Stomach (tissue), 9 donors: ENCODE measurements around the gene SCNM1. TPM values are rescaled to one million over a fixed set of nuclear protein-coding genes. Genes with fewer than 3 reads are reported as not detected.

Source experiments
- DNase-seq, 2 donors: peaks; one replicate each; pipeline versions ENCODE4 v3.0.0 to v3.0.0-alpha.2; 2013 to 2019
- H3K27ac ChIP-seq, 5 donors: fragments of 200-600 bp in 4 of 5; sonication (generic) in 4 of 5; one replicate each; pipeline ENCODE4 v1.5.1; 2013 to 2019; ENCODE audit warnings: mild to moderate bottlenecking in 1 of 5, moderate library complexity in 1 of 5
- H3K27me3 ChIP-seq, 3 donors: fragments of 200-600 bp; sonication (generic); one replicate each; pipeline ENCODE4 v1.5.1; 2017 to 2019; ENCODE audit warnings: mixed run types in 1 of 3
- H3K36me3 ChIP-seq, 4 donors: fragments of 200-600 bp; sonication (generic); 1 replicate in 3 of 4; 2 replicates in 1 of 4; pipeline ENCODE4 v1.5.1; 2016 to 2019
- H3K4me1 ChIP-seq, 4 donors: fragments of 200-600 bp; sonication (generic); one replicate each; pipeline ENCODE4 v1.5.1; 2016 to 2019
- H3K4me3 ChIP-seq, 4 donors: fragments of 200-600 bp; sonication (generic) in 3 of 4; one replicate each; pipeline ENCODE4 v1.5.1; 2016 to 2019; ENCODE audit warnings: mild to moderate bottlenecking in 1 of 4
- H3K9me3 ChIP-seq, 4 donors: fragments of 200-600 bp; sonication (generic); one replicate each; pipeline ENCODE4 v1.5.1; 2016 to 2019
- EP300 ChIP-seq: sonication (generic); formaldehyde crosslinking; IDR thresholded peaks from one replicate; pipeline ENCODE4 v1.6.1; 2017; ENCODE audit warnings: antibody characterized with exemption
- POLR2A ChIP-seq, 4 donors: fragments of 450-650 bp; IDR thresholded peaks; one replicate each; pipeline ENCODE4 v1.6.1; 2016; ENCODE audit warnings: antibody characterized with exemption in 4 of 4, control low read depth in 2 of 4, mild to moderate bottlenecking in 1 of 4, moderate library complexity in 1 of 4
- POLR2AphosphoS5 ChIP-seq, 3 donors: sonication (generic); formaldehyde crosslinking; IDR thresholded peaks; one replicate each; pipeline ENCODE4 v1.6.1; 2016; ENCODE audit warnings: antibody characterized with exemption in 3 of 3
- WGBS, 5 donors: extraction: QIAGEN DNeasy Blood & Tissue Kit in 3 of 5; methylation state at CpG; one replicate each; pipeline versions ENCODE4 v1.1.5 to v1.1.7; 2013 to 2018; 5-methylcytosine and 5-hydroxymethylcytosine counted together
- intact Hi-C: fragments of 100-400 bp; cut with DNase I; formaldehyde crosslinking; loops from one replicate; pipeline ENCODE4 v1.15.1; 2023; ENCODE audit warnings: low total_unique reads
- polyA plus RNA-seq, 3 donors: library from polyadenylated mRNA; stranded (reverse); fragments of 200-250 nt; gene quantifications; one replicate each; pipeline ENCODE4 v1.2.3, GENCODE V29; 2013
- total RNA-seq, 5 donors: library from RNA; depleted of rRNA; stranded (reverse); fragments of >200 nt; gene quantifications; one replicate each; pipeline versions ENCODE4 v1.1.0 to v1.2.3, GENCODE V29; 2014 to 2016
- TF ChIP-seq, protein P1 (sequence below), 7 experiments: fragments of 450-650 bp in 4 of 7; fragments of 200-600 bp in 3 of 7; sonication (generic) in 3 of 7; IDR thresholded peaks; one replicate each; pipeline ENCODE4 v1.5.1; 2016 to 2019; ENCODE audit warnings: antibody characterized with exemption in 7 of 7, control low read depth in 2 of 7, mild to moderate bottlenecking in 1 of 7
- donor health status: healthy with polysubstance abuse.
- donor health status: Bipolar disorder and iron deficiency.
- donor health status: healthy.

Gene SCNM1
- total and polyA plus RNA-seq, 8 donors = 4.5 to 66.3 (median 26.3) TPM

DNA sequence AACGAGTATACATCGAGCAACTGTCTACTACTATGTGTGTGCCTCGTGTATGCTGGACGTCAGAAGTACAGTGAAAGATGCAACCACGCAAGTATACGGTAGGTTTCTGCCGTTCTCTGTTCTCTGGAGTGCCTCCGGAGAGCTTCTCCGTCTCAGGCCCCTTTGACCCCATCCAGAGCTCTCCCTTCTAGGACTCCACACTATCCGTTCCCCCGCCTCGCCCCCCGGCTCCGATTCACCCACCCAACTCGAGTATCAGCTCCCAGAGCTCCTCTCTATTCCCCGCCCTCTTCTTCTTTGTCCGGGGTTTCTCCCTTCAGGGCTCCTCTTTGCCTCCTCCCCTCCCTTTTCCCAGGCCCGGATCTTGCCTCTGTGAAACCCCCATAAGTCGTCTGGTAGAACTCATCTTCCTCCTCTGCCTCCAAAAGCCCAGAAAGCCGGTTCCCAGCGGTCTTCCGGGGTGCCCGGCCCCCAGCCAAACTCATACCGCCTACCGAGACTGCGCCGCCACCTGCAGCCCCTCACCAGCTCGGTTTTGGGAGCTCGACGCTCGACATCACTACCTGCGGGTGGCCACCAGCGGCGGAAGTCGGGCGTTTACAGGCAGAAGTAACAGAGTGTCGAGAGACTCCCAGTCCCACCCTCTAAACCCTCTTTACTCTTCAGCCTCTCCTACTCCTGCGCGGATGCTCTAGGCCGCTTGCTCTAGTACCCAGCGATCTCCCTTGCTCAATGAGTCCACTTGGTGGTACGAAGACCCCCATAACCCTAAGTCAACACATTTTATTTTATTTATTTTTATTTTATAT is 23.9 kb downstream of the SCNM1 start, which contains the start of gene VPS72:
Gene VPS72, minus strand, starts transcription at position 561 of the 809 bp plus-strand sequence. Its CDS starts 76 bp downstream, at position 485.
- TF ChIP-seq EP300 (no peak), POLR2A (IDR thresholded peaks at IDR 0.05) (peak in 1 of 4 donors; percentile 20), POLR2AphosphoS5 (IDR thresholded peaks at IDR 0.05) (peak; percentile 71 to 87 (median 79))
- TF ChIP-seq, protein P1, sequence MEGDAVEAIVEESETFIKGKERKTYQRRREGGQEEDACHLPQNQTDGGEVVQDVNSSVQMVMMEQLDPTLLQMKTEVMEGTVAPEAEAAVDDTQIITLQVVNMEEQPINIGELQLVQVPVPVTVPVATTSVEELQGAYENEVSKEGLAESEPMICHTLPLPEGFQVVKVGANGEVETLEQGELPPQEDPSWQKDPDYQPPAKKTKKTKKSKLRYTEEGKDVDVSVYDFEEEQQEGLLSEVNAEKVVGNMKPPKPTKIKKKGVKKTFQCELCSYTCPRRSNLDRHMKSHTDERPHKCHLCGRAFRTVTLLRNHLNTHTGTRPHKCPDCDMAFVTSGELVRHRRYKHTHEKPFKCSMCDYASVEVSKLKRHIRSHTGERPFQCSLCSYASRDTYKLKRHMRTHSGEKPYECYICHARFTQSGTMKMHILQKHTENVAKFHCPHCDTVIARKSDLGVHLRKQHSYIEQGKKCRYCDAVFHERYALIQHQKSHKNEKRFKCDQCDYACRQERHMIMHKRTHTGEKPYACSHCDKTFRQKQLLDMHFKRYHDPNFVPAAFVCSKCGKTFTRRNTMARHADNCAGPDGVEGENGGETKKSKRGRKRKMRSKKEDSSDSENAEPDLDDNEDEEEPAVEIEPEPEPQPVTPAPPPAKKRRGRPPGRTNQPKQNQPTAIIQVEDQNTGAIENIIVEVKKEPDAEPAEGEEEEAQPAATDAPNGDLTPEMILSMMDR (IDR thresholded peaks at IDR 0.05) = peak in 2 of 7 experiments; percentile 13 to 42
- intact Hi-C loops = no loop called here
- peak within 1 kb of the TSS; percentile 79 to 93 (median 89) for H3K27ac ChIP-seq

DNA sequence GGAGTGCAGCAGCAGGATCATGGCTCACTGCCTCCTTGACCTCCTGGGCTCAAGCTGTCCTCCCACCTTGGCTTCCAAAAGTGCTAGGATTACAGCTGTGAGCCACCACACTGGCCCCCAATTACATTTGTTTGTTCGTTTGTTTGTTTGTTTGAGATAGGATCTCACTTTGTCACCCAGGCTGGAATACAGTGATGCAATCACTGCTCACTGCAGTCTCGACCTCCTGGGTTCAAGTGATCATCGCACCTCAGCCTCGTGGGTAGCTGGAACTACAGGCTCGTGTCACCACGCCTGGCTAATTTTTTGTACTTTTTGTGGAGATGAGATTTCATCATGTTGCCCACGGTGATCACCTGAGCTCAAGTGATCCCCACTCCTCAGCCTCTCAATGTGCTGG is 26.1 kb downstream of the SCNM1 start:
- intact Hi-C loops = no loop called here
- WGBS, 5 donors = 71 to 79% (median 75%) methylated on average over 7 of the region's 7 CpGs
- Histone ChIP-seq H3K9me3 (no peaks in the 10 kb centered on the region), H3K4me3 (no peak overlapping the region), H3K36me3 (no peaks in the 10 kb centered on the region), H3K4me1 (peaks cover 19 to 49% (median 34%) of the 10 kb centered on the region in 4 donors), H3K27ac (no peak overlapping the region), H3K27me3 (no peaks in the 10 kb centered on the region)
- TF ChIP-seq POLR2AphosphoS5 (IDR thresholded peaks at IDR 0.05) = no peak
- TF ChIP-seq POLR2A (IDR thresholded peaks at IDR 0.05) = no peak
- no peak for TF ChIP-seq EP300
- TF ChIP-seq, protein P1 (IDR thresholded peaks at IDR 0.05) = no peak
- no peak for DNase-seq

More for the DNA sequence above, 23.9 kb downstream of the SCNM1 start, which contains the start of gene VPS72:
- Histone ChIP-seq H3K27me3 (no peaks in the 10 kb centered on the region), H3K36me3 (peaks cover 9 to 13% (median 11%) of the 10 kb centered on the region in 4 donors), H3K9me3 (no peaks in the 10 kb centered on the region), H3K4me1 (peaks cover 15 to 43% (median 30%) of the 10 kb centered on the region in 4 donors), H3K4me3 (peak within 1 kb of the TSS; percentile 80 to 96 (median 85))
- DNase-seq = peak; percentile 86 to 97
- 0 to 1% (median 0%) methylated on average over 42 of the region's 42 CpGs for WGBS, 5 donors

DNA sequence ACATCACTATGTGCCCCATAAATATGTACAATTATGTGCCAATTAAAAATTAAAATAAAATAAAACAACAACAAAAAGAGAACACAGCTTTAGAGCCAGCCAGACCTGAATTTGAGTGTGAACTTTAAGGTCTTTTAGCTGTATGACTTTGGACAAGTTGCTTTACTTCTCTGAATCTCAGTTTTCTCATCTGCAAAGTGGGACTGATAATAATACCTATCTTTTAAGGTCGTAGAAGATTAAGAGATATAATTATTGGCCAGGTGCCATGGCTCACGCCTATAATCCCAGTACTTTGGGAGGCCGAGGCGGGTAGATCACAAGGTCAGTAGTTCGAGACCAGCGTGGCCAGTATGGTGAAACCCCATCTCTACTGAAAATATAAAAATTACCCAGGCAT is 27.4 kb downstream of the SCNM1 start:
- no peaks in the 10 kb centered on the region for H3K9me3 ChIP-seq
- intact Hi-C loops = no loop called here

DNA sequence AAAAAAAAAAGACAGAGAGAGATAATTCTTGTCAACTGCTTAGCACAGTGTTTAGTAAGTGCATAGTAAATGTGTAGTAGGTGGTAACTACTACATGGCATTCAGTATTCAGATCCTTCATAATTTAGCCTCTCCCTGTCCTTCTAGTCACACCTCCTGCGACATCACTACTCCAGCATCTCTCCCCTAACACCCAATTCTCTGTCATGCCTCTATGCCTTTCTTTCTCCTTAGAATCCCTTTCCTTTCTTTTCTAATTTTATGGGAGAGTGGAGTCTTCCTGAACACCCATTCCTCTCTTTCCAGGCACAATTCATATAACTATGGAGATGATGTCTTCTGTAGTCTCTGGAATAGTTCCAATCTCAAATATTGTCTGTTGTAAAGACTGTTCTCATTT is 27.9 kb downstream of the SCNM1 start:
- H3K4me1 ChIP-seq = peaks cover 14 to 38% (median 26%) of the 10 kb centered on the region in 4 donors
- WGBS, 5 donors = 77 to 89% (median 83%) methylated on average over 1 of the region's 1 CpG
- H3K9me3 ChIP-seq = no peaks in the 10 kb centered on the region
- peak overlapping the region in 3 of 5 donors; percentile 92 to 94 (median 93) for H3K27ac ChIP-seq
- intact Hi-C loops = no loop called here
- no peaks in the 10 kb centered on the region for H3K27me3 ChIP-seq
- no peak for TF ChIP-seq EP300
- TF ChIP-seq POLR2AphosphoS5 (IDR thresholded peaks at IDR 0.05) = no peak
- TF ChIP-seq POLR2A (IDR thresholded peaks at IDR 0.05) = no peak
- TF ChIP-seq, protein P1 (IDR thresholded peaks at IDR 0.05) = no peak
- no peak overlapping the region for H3K4me3 ChIP-seq
- no peak for DNase-seq
- no peaks in the 10 kb centered on the region for H3K36me3 ChIP-seq

More for the DNA sequence above, 27.4 kb downstream of the SCNM1 start:
- no peaks in the 10 kb centered on the region for H3K27me3 ChIP-seq
- H3K4me1 ChIP-seq = peaks cover 19 to 43% (median 32%) of the 10 kb centered on the region in 4 donors
- H3K36me3 ChIP-seq = no peaks in the 10 kb centered on the region
- DNase-seq = no peak
- H3K27ac ChIP-seq = no peak overlapping the region
- no peak overlapping the region for H3K4me3 ChIP-seq
- TF ChIP-seq POLR2AphosphoS5 (IDR thresholded peaks at IDR 0.05) = no peak
- no peak for TF ChIP-seq POLR2A (IDR thresholded peaks at IDR 0.05)
- TF ChIP-seq EP300 = no peak
- TF ChIP-seq, protein P1 (IDR thresholded peaks at IDR 0.05) = no peak
- WGBS, 5 donors = 55 to 70% (median 58%) methylated on average over 6 of the region's 6 CpGs
